ENCODE measurements around the gene DNAH8.

GRCh38 chr6:38755874-38756273 is 40.8 kb downstream of the DNAH8 start:
- TF ChIP-seq POLR2A (IDR thresholded peaks at IDR 0.05; ENCODE audit: low read length) (no peak), GATA1 (IDR thresholded peaks at IDR 0.05; ENCODE audit: low read depth, low read length) (no peak)
